Measurements from ENCODE around the gene OR8D4. TPM values are rescaled to one million over a fixed set of nuclear protein-coding genes. Genes with fewer than 3 reads are reported as not detected.

OR8D4 gene
- total RNA-seq, 1 donor from 2014 or later: not detected

- H3K9me3 Mint-ChIP-seq: no peaks in the 10 kb centered on the region
- no peaks in the 10 kb centered on the region for H3K36me3 Mint-ChIP-seq (ENCODE audit: low read depth)
- no peak for DNase-seq
- H3K4me3 Mint-ChIP-seq: no peak overlapping the region
- no peaks in the 10 kb centered on the region for H3K27me3 Mint-ChIP-seq
- intact Hi-C loops (cut with micrococcal nuclease): no loop called here
- H3K4me1 Mint-ChIP-seq: no peaks in the 10 kb centered on the region
- no peak overlapping the region for H3K27ac Mint-ChIP-seq
Measured at GRCh38 chr11:123924027-123924426, 22.1 kb downstream of the OR8D4 start.

- peaks cover 3% of the 10 kb centered on the region for H3K9me3 Mint-ChIP-seq
- DNase-seq: no peak
- intact Hi-C loops (cut with micrococcal nuclease): no loop called here
- H3K27me3 Mint-ChIP-seq: no peaks in the 10 kb centered on the region
- H3K27ac Mint-ChIP-seq: no peak within 1 kb of the TSS
- H3K36me3 Mint-ChIP-seq (ENCODE audit: low read depth): no peaks in the 10 kb centered on the region
- no peak within 1 kb of the TSS for H3K4me3 Mint-ChIP-seq
- H3K4me1 Mint-ChIP-seq: no peaks in the 10 kb centered on the region
Measured at GRCh38 chr11:123939317-123939716, 37.4 kb downstream of the OR8D4 start, which contains the start of gene OR4D5. Gene OR4D5 (plus strand): TSS chr11:123939617. CDS start chr11:123939617, 0 bp downstream.

DNA sequence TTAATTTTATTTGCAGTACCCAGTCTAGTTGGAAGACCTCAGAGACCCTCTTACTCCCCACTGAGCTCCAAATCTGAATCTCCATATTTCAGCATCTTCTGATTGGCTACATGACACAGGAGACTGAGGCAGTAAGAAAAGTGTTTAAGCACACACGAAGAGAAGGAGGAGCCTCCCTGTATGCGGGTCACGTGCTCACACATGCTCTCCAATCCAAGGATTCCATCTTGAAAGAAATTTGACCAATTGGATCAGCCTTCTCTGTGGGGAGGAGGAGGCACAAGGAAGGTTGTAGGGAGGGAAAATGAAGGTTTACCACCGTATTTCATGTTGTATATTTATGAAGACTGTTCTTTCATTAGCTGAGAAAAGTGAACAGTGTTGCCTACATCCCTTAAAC is 40.4 kb downstream of the OR8D4 start:
- H3K4me1 Mint-ChIP-seq: no peaks in the 10 kb centered on the region

GRCh38 chr11:123943738-123944137 is 41.8 kb downstream of the OR8D4 start, which contains the start of gene OR6T1:
Gene OR6T1 (minus strand): TSS chr11:123943838. CDS start chr11:123943838, 0 bp downstream.
- no peaks in the 10 kb centered on the region for H3K4me1 Mint-ChIP-seq
- H3K36me3 Mint-ChIP-seq (ENCODE audit: low read depth): no peaks in the 10 kb centered on the region
- no peak for DNase-seq
- H3K27ac Mint-ChIP-seq: no peak within 1 kb of the TSS
- H3K9me3 Mint-ChIP-seq: peaks cover 3% of the 10 kb centered on the region
- no peaks in the 10 kb centered on the region for H3K27me3 Mint-ChIP-seq
- intact Hi-C loops (cut with micrococcal nuclease): no loop called here
- no peak within 1 kb of the TSS for H3K4me3 Mint-ChIP-seq

More for the DNA sequence above, 40.4 kb downstream of the OR8D4 start:
- no peaks in the 10 kb centered on the region for H3K36me3 Mint-ChIP-seq (ENCODE audit: low read depth)
- H3K9me3 Mint-ChIP-seq: peaks cover 3% of the 10 kb centered on the region
- intact Hi-C loops (cut with micrococcal nuclease): no loop called here
- DNase-seq: no peak
- no peaks in the 10 kb centered on the region for H3K27me3 Mint-ChIP-seq
- H3K4me3 Mint-ChIP-seq: no peak overlapping the region
- H3K27ac Mint-ChIP-seq: no peak overlapping the region

DNA sequence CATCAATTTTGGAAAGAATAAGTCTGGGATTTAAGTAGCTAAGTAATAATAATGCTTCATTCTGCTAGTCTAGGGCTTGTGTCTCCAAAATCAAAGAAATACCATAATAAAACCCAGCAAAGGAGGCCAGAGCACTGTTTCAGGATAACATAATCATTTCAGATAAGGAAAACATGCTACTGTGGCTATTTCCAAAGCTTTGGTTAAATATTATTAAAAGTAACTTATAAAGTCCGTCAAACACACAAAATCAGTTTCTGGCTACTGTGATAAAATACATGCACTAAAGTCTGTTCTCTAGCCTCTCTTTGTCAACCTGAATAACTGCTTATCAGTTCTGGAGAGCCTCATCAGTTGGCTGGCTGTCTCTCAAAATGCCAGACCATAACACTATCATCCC is 43.2 kb downstream of the OR8D4 start:
- no peak overlapping the region for H3K27ac Mint-ChIP-seq
- intact Hi-C loops (cut with micrococcal nuclease): no loop called here
- no peak for DNase-seq
- no peaks in the 10 kb centered on the region for H3K4me1 Mint-ChIP-seq
- no peak overlapping the region for H3K4me3 Mint-ChIP-seq
- no peaks in the 10 kb centered on the region for H3K9me3 Mint-ChIP-seq
- H3K27me3 Mint-ChIP-seq: no peaks in the 10 kb centered on the region
- no peaks in the 10 kb centered on the region for H3K36me3 Mint-ChIP-seq (ENCODE audit: low read depth)

GRCh38 chr11:123956752-123957151 is 54.8 kb downstream of the OR8D4 start:
- Mint-ChIP-seq H3K27ac (no peak overlapping the region), H3K4me1 (no peaks in the 10 kb centered on the region), H3K9me3 (no peaks in the 10 kb centered on the region), H3K4me3 (no peak overlapping the region), H3K27me3 (peaks cover 1% of the 10 kb centered on the region), H3K36me3 (ENCODE audit: low read depth) (no peaks in the 10 kb centered on the region)
- DNase-seq: no peak
- intact Hi-C loops (cut with micrococcal nuclease): no loop called here

Other genes with a start within 250 kb of the OR8D4 start
- gene SCN3B, start 247.5 kb upstream of the OR8D4 start, total RNA-seq: not detected in 2 replicates
- 22.6 and 22.9 TPM in 2 replicates for gene ZNF202, start 160.5 kb upstream of the OR8D4 start, total RNA-seq
- not detected in 2 replicates for gene OR6X1, start 147.6 kb upstream of the OR8D4 start, total RNA-seq
- gene OR6M1, start 95.8 kb upstream of the OR8D4 start, total RNA-seq: not detected in 2 replicates
- not detected in 2 replicates for gene TMEM225, start 16.5 kb upstream of the OR8D4 start, total RNA-seq
- not detected in 2 replicates for gene OR4D5, start 37.5 kb downstream of the OR8D4 start, total RNA-seq
- gene OR6T1, start 41.7 kb downstream of the OR8D4 start, total RNA-seq: not detected in 2 replicates
- not detected in 2 replicates for gene OR10S1, start 75.6 kb downstream of the OR8D4 start, total RNA-seq
- not detected in 2 replicates for gene OR10G6, start 93.0 kb downstream of the OR8D4 start, total RNA-seq
- gene OR10G4, start 110.8 kb downstream of the OR8D4 start, total RNA-seq: not detected in 2 replicates
- gene OR10G9, start 120.8 kb downstream of the OR8D4 start, total RNA-seq: not detected in 2 replicates
- gene OR10G8, start 124.6 kb downstream of the OR8D4 start, total RNA-seq: not detected in 2 replicates
- not detected in 2 replicates for gene OR10G7, start 139.2 kb downstream of the OR8D4 start, total RNA-seq
- gene VWA5A, start 213.3 kb downstream of the OR8D4 start, total RNA-seq: 6.5 and 6.8 TPM in 2 replicates

Data from activated CD4-positive, alpha-beta T cell treated with anti-CD3 and anti-CD28 coated beads, Interleukin-2, amount 10 ng/mL, durations not matched to agents 24 days and 14 days (primary cell).